Breast epithelium (tissue), 3 donors: ENCODE results near the gene MKKS.

Experiments
- CTCF ChIP-seq, 3 donors: fragments of 450-650 bp; IDR thresholded peaks; one replicate each; pipeline ENCODE4 v1.5.1; 2016 to 2017; ENCODE audit warnings: antibody characterized with exemption in 3 of 3, mild to moderate bottlenecking in 3 of 3, moderate library complexity in 3 of 3
- POLR2AphosphoS5 ChIP-seq, 3 donors: sonication (generic); formaldehyde crosslinking; IDR thresholded peaks; one replicate each; pipeline ENCODE4 v1.6.1; 2017; ENCODE audit warnings: antibody characterized with exemption in 3 of 3

- TF ChIP-seq CTCF (IDR thresholded peaks at IDR 0.05) (no peak), POLR2AphosphoS5 (IDR thresholded peaks at IDR 0.05) (no peak)
Observed at GRCh38 chr20:10448270-10449156, 14.5 kb upstream of the MKKS start.
